ENCODE measurements around the gene DIAPH2.

DNA sequence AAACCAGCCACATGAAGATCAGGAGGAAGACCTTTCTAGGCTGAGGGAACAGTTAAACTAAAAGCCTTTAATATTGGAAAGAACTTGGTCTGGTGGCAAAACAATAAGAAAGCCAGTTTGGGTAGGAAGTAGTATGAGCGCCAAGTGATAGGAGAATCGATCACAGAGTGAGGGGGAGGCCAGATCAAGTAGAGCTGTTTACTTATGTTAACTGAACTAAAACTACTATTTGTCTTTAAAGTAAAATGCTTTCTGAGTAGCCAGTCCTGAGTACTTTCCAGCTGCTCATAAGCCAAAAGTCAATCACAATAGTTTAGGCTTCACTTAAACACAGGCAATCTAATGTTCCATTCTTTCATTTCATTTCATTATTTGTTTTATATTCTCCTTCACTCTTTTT is 136.3 kb downstream of the DIAPH2 start:
- TF ChIP-seq, protein P1, sequence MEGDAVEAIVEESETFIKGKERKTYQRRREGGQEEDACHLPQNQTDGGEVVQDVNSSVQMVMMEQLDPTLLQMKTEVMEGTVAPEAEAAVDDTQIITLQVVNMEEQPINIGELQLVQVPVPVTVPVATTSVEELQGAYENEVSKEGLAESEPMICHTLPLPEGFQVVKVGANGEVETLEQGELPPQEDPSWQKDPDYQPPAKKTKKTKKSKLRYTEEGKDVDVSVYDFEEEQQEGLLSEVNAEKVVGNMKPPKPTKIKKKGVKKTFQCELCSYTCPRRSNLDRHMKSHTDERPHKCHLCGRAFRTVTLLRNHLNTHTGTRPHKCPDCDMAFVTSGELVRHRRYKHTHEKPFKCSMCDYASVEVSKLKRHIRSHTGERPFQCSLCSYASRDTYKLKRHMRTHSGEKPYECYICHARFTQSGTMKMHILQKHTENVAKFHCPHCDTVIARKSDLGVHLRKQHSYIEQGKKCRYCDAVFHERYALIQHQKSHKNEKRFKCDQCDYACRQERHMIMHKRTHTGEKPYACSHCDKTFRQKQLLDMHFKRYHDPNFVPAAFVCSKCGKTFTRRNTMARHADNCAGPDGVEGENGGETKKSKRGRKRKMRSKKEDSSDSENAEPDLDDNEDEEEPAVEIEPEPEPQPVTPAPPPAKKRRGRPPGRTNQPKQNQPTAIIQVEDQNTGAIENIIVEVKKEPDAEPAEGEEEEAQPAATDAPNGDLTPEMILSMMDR (IDR thresholded peaks at IDR 0.05): no peak
- no peak for TF ChIP-seq POLR2A (IDR thresholded peaks at IDR 0.05)

Data from esophagus squamous epithelium (tissue), 4 donors.